ENCODE results near the gene STAG3.
"Not testable (repeated sequence)": the region's sequence is repeated elsewhere in the genome, so short reads cannot be mapped to it uniquely, and the experiment has no call there.

STAG3 gene

GRCh38 chr7:100247152-100247757 lies 69.5 kb downstream of the STAG3 start:
- DNase-seq (ENCODE audit: low spot score): no peak

- no peak for DNase-seq (ENCODE audit: low spot score)
These were observed 70.8 kb downstream of the STAG3 start for GRCh38 chr7:100248483-100248882.

GRCh38 chr7:100257017-100257416 lies 79.3 kb downstream of the STAG3 start:
- no peak for DNase-seq (ENCODE audit: low spot score)

- not testable (repeated sequence) for DNase-seq (ENCODE audit: low spot score)
These were observed 82.3 kb downstream of the STAG3 start for GRCh38 chr7:100259984-100260383.

GRCh38 chr7:100262896-100263295 lies 85.2 kb downstream of the STAG3 start:
- DNase-seq (ENCODE audit: low spot score): not testable (repeated sequence)

Data from cerebellar cortex (tissue), 1 donor.